Uterus (tissue), 4 donors: ENCODE data around the gene PEA15. TPM values are rescaled to one million over a fixed set of nuclear protein-coding genes. Genes with fewer than 3 reads are reported as not detected.

Experiments
- DNase-seq, 2 donors: peaks; one replicate each; pipeline ENCODE4 v3.0.0-alpha.2; 2019 to 2020
- H3K27ac ChIP-seq, 2 donors: fragments of 200-600 bp; sonication (generic); 1 replicate in 1 of 2; 2 replicates in 1 of 2; pipeline ENCODE4 v1.5.1; 2016 to 2018
- H3K27me3 ChIP-seq, 2 donors: fragments of 200-600 bp; sonication (generic); one replicate each; pipeline ENCODE4 v1.5.1; 2018 to 2019; ENCODE audit warnings: control low read depth in 1 of 2
- H3K36me3 ChIP-seq, 2 donors: fragments of 200-600 bp; sonication (generic); one replicate each; pipeline ENCODE4 v1.5.1; 2019; ENCODE audit warnings: control low read depth in 1 of 2
- H3K4me1 ChIP-seq, 2 donors: fragments of 200-600 bp; sonication (generic); one replicate each; pipeline ENCODE4 v1.5.1; 2018 to 2019; ENCODE audit warnings: control low read depth in 1 of 2
- H3K4me3 ChIP-seq, 2 donors: fragments of 200-600 bp; sonication (generic); 1 replicate in 1 of 2; 2 replicates in 1 of 2; pipeline ENCODE4 v1.5.1; 2018 to 2019; ENCODE audit warnings: mild to moderate bottlenecking in 1 of 2
- H3K9me3 ChIP-seq, 2 donors: fragments of 200-600 bp; sonication (generic); one replicate each; pipeline ENCODE4 v1.5.1; 2019; ENCODE audit warnings: control low read depth in 1 of 2
- CTCF ChIP-seq, 4 experiments: fragments of 200-600 bp in 2 of 4; fragments of 450-650 bp in 2 of 4; sonication (generic) in 2 of 4; IDR thresholded peaks; one replicate each; pipeline ENCODE4 v1.5.1; 2016 to 2019; ENCODE audit warnings: antibody characterized with exemption in 4 of 4, mild to moderate bottlenecking in 2 of 4, moderate library complexity in 1 of 4
- POLR2A ChIP-seq, 2 donors: fragments of 450-650 bp; IDR thresholded peaks; one replicate each; pipeline ENCODE4 v1.6.1; 2016; ENCODE audit warnings: antibody characterized with exemption in 2 of 2, mild to moderate bottlenecking in 1 of 2, moderate library complexity in 1 of 2
- intact Hi-C: fragments of 100-400 bp; cut with DNase I; formaldehyde crosslinking; loops from one replicate; pipeline ENCODE4 v1.15.1; 2023; ENCODE audit warnings: low total_unique reads
- total RNA-seq, 4 donors: library from RNA; depleted of rRNA in 3 of 4; stranded (reverse); fragments of >200 nt in 3 of 4; gene quantifications; one replicate each; pipeline versions ENCODE4 v1.1.0 to v1.2.4, GENCODE V29; 2014 to 2023
- donor health status: DM: yes; HTN: yes; CAD: no.

PEA15 gene
- total RNA-seq, 4 donors from 2014 or later: 52.1 to 147 (median 81.7) TPM

GRCh38 chr1:160232911-160233310 is 27.7 kb downstream of the PEA15 start:
- Histone ChIP-seq H3K4me1 (no peaks in the 10 kb centered on the region), H3K27me3 (no peaks in the 10 kb centered on the region), H3K4me3 (no peak overlapping the region), H3K27ac (no peak overlapping the region), H3K9me3 (no peaks in the 10 kb centered on the region), H3K36me3 (no peaks in the 10 kb centered on the region)
- intact Hi-C loops: no loop called here
- TF ChIP-seq CTCF (IDR thresholded peaks at IDR 0.05) (no peak), POLR2A (IDR thresholded peaks at IDR 0.05) (no peak)
- DNase-seq: no peak

GRCh38 chr1:160236806-160237205 is 31.6 kb downstream of the PEA15 start:
- intact Hi-C loops: no loop called here
- Histone ChIP-seq H3K4me3 (no peak overlapping the region), H3K27me3 (no peaks in the 10 kb centered on the region), H3K9me3 (no peaks in the 10 kb centered on the region), H3K36me3 (no peaks in the 10 kb centered on the region), H3K4me1 (no peaks in the 10 kb centered on the region), H3K27ac (no peak overlapping the region)
- DNase-seq: no peak
- TF ChIP-seq POLR2A (IDR thresholded peaks at IDR 0.05) (no peak), CTCF (IDR thresholded peaks at IDR 0.05) (no peak)

- Histone ChIP-seq H3K27me3 (no peaks in the 10 kb centered on the region), H3K27ac (no peak overlapping the region), H3K4me1 (no peaks in the 10 kb centered on the region), H3K36me3 (no peaks in the 10 kb centered on the region), H3K4me3 (no peak overlapping the region), H3K9me3 (no peaks in the 10 kb centered on the region)
- intact Hi-C loops: no loop called here
- TF ChIP-seq POLR2A (IDR thresholded peaks at IDR 0.05) (no peak), CTCF (IDR thresholded peaks at IDR 0.05) (no peak)
- DNase-seq: no peak
Observed at GRCh38 chr1:160237558-160237957, 32.4 kb downstream of the PEA15 start.

- H3K4me3 ChIP-seq: no peak overlapping the region
- intact Hi-C loops: no loop called here
- no peaks in the 10 kb centered on the region for H3K27me3 ChIP-seq
- H3K36me3 ChIP-seq: no peaks in the 10 kb centered on the region
- H3K27ac ChIP-seq: no peak overlapping the region
- no peak for DNase-seq
- TF ChIP-seq POLR2A (IDR thresholded peaks at IDR 0.05): no peak
- H3K9me3 ChIP-seq: no peaks in the 10 kb centered on the region
- no peaks in the 10 kb centered on the region for H3K4me1 ChIP-seq
Observed at GRCh38 chr1:160238408-160238807, 33.2 kb downstream of the PEA15 start.

- no peaks in the 10 kb centered on the region for H3K36me3 ChIP-seq
- no peaks in the 10 kb centered on the region for H3K4me1 ChIP-seq
- H3K27me3 ChIP-seq: no peaks in the 10 kb centered on the region
- H3K4me3 ChIP-seq: no peak overlapping the region
- H3K27ac ChIP-seq: no peak overlapping the region
- H3K9me3 ChIP-seq: no peaks in the 10 kb centered on the region
- no peak for DNase-seq
- TF ChIP-seq POLR2A (IDR thresholded peaks at IDR 0.05): no peak
- TF ChIP-seq CTCF (IDR thresholded peaks at IDR 0.05): no peak
- intact Hi-C loops: no loop called here
Observed at GRCh38 chr1:160239582-160240299, 34.6 kb downstream of the PEA15 start.
